Erythroblast (primary cell): Measurements from ENCODE around the gene PIGS.
"Not testable (repeated sequence)": the region's sequence is repeated elsewhere in the genome, so short reads cannot be mapped to it uniquely, and the experiment has no call there.

ENCODE experiments used
- DNase-seq, 2 experiments: peaks; one replicate each; lab custom pipeline; 2025; lab: John Stamatoyannopoulos, UW
- GATA1 ChIP-seq: IDR thresholded peaks from 2 replicates; pipeline ENCODE4 v1.6.1; 2011; ENCODE audit warnings: low read depth, mild to moderate bottlenecking, control low read depth, low read length, moderate library complexity
- POLR2A ChIP-seq: IDR thresholded peaks from 2 replicates; pipeline ENCODE4 v1.6.1; 2011; ENCODE audit warnings: mild to moderate bottlenecking, low read length

PIGS gene

DNA sequence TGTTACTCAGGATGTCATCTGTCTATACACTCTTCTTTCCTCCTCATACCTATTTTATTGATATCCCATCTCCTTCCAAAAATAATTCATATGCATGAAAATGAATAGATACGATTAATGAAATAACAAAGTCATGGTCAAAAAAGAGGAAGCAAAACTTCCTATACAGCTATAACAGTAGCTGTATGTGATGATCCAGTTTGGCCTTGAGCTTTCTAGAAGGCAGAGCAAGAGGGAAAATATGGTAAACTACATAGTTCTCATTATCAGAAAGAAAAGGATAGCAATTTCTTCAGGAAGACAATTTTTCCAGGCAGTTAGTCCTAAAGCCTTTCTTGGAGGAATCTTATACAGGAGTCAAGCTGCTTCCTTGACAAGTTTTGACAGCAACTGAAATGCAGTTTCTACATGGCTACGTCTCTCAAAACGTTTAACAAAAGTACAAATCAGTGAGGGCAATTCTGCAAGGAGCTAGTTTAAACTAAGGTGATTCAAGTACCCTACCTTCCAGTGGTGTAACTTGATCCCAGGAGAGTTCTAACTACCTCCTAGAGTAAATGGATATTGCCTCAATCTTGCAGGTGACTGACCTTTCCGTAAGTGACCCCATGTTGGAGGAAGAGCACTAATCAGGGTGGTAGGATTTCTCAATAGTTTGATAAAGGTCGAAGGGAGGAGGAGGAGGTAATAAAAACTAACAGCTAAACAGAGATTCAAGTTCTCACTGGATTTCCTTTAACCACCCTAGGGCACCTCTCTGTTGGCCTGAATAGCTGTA is 26.5 kb upstream of the PIGS start:
- DNase-seq = no peak
- no peak for TF ChIP-seq POLR2A
- no peak for TF ChIP-seq GATA1

DNA sequence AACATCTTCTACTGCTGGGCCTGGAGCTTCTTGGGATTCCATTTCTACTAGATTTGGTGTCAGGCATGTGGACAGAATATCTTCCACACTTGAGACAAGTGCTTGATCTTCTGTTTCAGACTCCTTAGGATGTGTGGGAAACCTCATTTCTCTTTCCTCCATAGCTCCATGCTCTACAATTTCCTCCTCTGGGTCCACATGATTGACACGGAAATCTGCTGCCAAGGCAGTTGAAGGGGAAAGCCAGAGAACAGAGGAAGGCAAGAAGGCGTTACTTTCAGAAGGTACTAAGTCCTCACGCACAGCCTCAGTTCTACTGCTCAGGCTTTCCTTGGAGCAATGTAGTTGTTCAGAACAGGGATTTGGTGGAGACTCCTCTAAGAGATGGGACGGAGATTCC is 20.9 kb upstream of the PIGS start:
- no peak for TF ChIP-seq POLR2A
- no peak for TF ChIP-seq GATA1
- DNase-seq = no peak

DNA sequence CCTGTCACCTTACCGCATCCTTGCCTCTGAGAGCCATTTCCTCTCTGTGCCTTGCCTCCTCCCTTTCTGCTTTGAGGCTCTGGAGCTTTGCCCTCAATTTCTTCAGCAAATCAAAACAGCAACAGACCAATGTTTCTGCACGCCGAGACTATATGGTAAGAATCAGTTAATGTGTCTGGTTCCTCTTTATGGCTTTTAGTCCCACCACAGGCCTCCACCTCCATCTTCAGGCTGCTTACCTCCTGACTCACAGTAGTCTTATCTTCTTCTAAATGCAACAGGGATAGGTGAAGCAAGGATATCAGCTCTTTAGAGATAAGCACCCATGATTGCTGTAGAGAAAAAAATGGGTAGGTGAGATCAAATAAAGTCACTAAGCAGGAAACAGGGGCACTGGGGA is 14.5 kb upstream of the PIGS start:
- no peak for TF ChIP-seq POLR2A
- TF ChIP-seq GATA1 = no peak
- no peak for DNase-seq

DNA sequence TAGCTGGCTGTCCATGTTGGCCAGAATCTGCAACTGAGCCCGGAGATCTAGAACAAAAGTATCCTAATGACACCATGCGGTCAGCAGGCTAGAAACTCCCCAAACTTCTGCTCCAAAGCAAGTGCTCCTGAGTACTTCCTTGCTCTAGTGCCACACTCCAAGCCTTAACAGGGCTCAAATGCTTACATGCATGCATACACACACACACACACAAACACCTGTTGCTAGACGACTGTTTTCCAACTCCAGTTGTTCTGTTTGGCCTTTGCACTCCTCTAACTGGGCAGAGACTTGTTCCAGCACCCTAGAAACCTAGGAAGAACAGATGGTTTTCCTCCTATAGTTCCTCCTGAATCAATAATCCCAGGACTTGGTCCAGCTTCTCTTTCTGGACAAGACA is 13.1 kb upstream of the PIGS start:
- DNase-seq = no peak
- TF ChIP-seq GATA1 (no peak), POLR2A (no peak)

DNA sequence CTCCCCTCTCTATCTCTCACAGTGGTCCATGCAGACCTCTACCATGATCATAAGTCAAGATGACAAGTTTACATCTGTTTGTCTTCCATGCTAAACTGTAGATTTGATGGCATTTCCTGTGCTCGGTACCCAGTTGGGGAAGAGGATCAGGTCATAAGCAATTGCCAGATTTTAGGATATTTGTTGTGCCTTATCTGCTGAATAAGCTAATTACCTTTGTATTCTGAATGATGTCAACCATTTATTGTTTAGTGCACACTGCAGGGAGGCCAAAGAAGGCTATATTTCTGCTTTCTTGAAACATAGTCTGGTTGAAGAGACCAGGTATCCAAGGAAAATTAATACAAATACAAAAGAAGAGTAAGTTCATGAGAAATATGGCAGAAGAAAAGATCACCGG is 11.2 kb upstream of the PIGS start:
- TF ChIP-seq GATA1 (no peak), POLR2A (no peak)
- DNase-seq = no peak

DNA sequence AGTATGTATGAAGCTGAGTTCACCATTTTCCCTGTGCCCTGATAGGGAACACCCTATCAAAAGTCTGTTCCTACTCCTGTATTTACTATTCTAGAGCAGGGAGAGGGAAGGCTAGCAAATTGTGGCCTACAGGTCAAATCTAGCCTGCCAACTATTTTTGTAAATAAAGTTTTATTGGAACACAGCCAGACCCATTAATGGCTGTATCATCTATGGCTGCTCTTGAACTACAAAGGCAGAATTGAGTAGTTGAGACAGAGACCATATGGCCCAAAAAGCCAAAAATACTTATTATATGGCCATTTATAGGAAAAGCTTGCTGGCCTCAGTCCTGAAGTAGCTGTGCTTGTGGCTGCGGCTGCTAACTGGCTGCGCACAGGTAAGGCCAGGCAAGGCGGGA is 9.6 kb upstream of the PIGS start:
- no peak for DNase-seq
- no peak for TF ChIP-seq GATA1
- no peak for TF ChIP-seq POLR2A

DNA sequence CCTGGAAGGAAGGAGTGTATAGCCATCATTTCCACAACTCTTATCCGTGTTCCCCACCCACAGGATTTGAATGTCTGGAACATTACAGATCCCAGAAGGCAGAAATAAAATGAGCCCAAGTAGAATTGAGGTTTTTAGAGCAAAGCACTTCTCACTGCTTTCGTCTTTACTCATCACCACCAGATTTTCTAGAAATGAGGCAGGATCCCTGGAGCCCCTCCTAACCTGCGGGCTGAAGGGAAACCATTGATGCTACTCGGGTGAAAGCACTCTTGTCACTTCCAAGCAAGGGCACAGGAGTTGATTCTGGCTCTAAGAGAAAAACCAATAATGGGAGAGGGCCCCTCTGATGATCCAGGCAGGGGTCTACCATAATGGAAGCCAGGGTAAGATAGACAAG is 8.2 kb upstream of the PIGS start:
- DNase-seq = no peak
- TF ChIP-seq GATA1 = no peak
- TF ChIP-seq POLR2A = no peak

DNA sequence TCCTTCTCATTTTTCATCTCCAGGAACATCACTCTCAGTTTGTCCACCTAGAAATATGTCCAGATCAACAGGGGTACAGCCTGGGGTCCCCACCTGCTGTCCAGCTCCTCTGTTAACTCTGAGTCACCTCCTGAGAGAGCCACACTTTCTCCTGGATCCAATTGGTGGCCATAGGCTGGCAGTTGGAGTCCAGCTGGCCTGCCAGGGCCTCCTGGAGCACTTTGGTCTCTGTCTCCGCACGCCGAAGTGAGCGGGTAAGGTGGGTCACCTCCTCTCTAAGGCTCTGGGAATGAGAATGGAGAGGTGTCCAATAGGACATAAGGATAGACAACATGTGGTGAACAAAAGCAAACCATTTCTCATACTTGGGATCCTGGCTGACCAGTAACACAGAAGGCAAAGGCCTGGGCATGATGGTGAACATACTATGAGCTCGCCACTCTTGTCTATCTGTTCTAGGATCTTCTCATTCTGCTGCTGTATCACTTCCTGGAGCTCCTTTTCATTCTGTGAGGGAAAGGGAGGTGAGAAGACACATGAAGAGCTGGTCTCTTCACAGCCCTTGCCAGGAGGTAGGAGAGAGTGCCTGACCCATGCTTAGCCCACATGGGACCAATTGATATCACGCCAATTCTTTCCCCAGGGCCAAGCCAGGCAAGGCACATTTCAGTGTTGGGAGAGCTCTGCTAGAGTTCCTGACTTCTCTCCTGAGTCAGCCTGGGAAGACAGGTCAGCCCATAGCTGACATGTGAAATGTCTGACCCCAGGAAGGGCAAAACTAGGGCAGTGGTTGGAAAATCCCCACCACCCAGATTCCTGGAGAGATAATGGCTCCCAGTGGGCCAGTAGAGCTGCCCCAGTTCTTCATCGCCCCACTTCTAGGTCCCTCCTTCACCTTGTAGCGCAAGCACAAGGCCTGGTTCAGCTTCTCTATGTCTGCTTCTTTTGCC is 7.2 kb upstream of the PIGS start:
- DNase-seq = no peak
- no peak for TF ChIP-seq GATA1
- TF ChIP-seq POLR2A = no peak

DNA sequence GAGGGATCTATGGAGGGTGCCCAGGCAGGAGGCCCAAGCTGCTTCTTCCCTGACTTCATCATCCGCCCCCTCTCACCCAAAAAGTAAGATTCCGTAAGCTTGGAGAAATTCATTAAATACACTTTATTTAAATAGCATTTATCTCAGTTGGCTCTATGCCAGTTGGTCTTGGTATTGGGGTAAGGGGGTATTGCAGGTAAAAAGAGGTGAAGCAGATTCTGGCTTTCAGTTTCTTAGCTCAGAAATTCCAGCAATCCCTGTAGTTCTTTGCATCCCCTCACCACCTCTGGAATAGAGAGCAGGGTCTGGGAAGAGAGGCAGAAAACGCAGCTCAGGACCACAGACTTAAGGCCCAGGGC is 6.1 kb upstream of the PIGS start:
- TF ChIP-seq POLR2A = no peak
- no peak for TF ChIP-seq GATA1
- peak in 1 of 2 experiments; percentile 43 for DNase-seq

DNA sequence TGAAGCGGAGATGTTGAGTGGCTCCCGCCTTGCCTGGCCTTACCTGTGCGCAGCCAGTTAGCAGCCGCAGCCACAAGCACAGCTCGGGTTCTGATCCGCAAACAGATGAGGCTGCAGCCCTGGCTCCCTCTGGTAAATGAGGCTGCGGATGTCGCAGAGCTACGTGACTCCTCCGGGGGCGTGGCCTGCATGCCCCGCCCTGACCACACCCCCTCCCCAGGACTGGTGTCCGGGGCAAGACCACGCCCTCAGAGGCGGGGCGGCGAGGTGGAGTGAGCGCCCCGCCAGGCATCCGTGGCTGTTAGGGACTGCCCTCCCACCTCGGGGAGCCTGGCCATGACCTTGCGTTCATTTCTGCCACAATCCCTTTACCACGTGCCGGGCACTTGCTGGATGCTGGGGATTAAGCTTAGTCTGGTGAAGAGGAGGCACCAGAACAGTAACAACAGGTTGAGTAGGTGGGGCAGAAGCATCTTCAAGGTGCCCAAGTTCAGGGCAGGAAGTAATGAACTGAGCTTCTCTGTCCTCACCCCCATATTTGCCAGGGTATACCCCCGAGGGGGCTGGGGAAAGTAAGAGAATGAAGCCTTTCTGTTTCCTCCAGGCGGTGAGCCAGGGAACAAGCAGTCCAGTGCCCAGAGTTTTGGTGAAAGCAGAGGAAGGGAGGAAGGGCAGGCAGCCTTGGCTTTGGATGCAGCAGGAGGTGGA is 5.6 kb upstream of the PIGS start, which contains the start of gene ALDOC:
TSS of gene ALDOC (minus strand) at position 138 of the 708 bp plus-strand sequence. CDS start 1,363 bp downstream, outside the sequence.
- DNase-seq = peak; percentile 98
- TF ChIP-seq POLR2A = peak; percentile 77
- TF ChIP-seq GATA1 = no peak

DNA sequence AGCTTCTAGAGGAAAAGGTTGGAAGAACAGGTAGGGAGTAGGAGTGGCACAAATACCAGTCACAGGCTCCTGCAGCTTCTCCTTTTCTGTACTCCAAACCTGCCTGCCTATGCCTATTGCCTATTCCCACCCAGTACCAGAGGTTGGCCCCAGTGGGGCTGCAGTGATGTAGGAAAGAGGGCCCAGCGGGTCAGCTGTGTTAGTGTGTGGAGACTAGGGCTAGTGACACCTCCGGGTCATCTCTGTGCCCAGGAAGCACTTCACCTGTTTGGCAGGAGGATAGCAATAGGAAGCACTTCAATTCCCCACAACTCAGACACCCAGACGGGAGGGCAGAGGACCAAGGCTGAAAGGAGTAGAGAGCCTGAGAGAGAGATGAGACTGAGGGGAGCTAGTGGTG is 4.7 kb upstream of the PIGS start:
- DNase-seq = not testable (repeated sequence)

DNA sequence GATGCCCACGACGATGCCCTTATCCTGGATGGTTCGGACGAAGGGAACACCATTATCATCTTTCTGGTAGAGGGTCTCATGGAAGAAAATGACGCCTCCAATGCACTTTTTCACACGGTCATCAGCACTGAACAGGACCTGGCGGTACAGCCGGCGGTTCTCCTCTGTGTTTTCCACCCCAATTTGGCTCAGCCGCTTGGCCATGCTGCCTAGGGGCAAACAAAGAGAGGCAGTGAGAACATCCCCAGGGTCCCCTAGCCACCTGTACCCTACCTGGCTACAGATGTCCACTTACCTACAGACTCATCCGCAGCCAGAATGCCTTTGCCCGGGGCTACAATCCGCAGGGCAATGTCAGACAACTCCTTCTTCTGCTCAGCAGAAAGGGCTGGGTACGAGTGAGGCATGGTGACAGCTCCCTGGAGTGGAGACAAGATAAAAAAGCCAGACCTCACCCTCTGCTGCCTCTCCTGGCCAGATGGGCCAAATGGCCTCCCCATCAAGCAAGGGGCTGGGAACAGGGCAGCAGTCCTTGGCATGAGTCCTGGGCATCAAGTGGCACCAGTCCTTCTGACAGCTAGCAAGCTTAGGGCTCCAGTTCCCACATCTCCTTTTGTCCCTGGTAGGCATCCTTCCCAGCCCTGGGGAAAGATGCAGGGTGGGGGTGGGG is 3.9 kb upstream of the PIGS start:
- peak; percentile 60 to 63 for DNase-seq
- no peak for TF ChIP-seq POLR2A
- no peak for TF ChIP-seq GATA1

DNA sequence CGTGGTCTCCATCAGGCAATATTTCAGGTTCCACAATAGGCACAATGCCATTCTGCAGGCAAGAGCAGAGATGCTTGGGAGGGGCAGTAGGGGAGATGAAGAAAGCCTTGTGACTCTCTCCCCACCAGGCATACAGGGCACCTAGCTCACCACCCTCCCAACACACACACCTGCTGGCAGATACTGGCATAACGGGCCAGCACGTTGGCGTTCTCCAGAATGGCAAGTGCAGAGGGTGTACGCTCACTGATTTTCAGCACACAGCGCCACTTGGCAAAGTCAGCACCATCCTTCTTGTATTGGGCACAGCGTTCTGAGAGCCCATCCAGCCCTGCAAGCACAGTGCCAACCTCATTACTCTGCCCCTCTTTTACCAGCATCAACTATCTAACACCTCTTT is 3.2 kb upstream of the PIGS start:
- no peak for DNase-seq
- TF ChIP-seq POLR2A (no peak), GATA1 (no peak)

DNA sequence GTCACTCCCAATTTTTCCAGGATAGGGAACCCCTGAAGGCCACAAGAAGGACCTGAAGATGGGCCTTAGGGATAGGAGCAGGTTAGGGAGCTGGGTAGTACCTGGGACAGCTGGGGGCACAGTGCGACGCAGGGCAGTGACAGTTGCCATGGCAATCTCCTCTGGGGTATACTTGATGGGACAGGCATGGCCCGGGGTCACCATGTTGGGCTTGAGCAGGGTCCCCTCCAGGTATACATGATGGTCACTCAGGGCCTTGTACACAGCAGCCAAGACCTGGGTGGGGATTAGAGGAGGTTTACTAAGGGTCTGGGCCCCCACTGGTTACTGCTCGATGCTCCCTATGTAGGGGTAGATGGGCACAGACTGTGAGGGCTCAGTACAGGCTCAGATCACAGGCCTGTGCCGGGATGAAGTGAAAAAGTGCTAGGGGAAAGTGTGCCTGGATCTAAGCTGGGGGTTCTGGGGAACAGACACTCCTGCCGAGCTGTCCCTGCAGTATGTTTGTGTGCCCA is 2.7 kb upstream of the PIGS start:
- no peak for TF ChIP-seq POLR2A
- DNase-seq = no peak

DNA sequence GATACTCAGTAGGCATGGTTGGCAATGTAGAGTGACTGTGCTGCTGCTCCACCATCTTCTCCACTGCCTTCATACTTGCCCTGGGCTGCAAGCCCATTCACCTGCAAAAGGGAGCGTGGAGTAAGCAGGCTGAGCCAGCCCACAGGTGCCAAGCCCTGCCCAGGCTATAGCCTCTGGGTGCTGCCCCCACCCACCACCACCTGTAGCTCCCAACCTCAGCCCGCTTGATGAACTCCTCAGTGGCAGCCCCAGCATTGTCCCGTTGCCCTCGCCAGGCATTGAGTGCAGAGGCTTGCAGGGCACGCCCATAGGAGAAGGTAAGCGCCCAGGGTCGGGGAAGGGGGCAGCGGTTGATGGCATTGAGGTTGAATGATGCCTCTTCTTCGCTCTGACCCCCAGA is 2.2 kb upstream of the PIGS start:
- TF ChIP-seq POLR2A (no peak), GATA1 (no peak)
- DNase-seq = no peak
